ENCODE data around the gene NOTCH1. TPM values are rescaled to one million over a fixed set of nuclear protein-coding genes. Genes with fewer than 3 reads are reported as not detected.

Gene NOTCH1
- polyA plus RNA-seq, 2 of the 4 experiments (the other 2 are of a cell fraction), result 0.88 to 5.7 TPM

- ChIA-PET POLR2A (no interaction called here), CTCF (interaction anchor here (0.8 to 1.9 kb wide), 6 partner anchors 9 to 80 kb away, joined by 3 to 7 read pairs (median 4); no protein-coding TSS in a partner anchor)
- ATAC-seq (no peak), DNase-seq (ENCODE audit: low read depth in 1 of 2, low spot score in 1 of 2) (no peak), FAIRE-seq (no peak)
- H3K4me2 ChIP-seq, result peak overlapping the region; percentile 80
- 80% methylated on average over 6 of the region's 13 CpGs for WGBS (ENCODE audit: missing lambda C conversion rate)
- H3K9me3 ChIP-seq, result no peaks in the 10 kb centered on the region
- 0 out of 5 replicates have a peak, but pooled peaks of 1 of the 2 experiments have one; percentile 18 for TF ChIP-seq JUN (IDR thresholded peaks at IDR 0.05)
- TF ChIP-seq NR3C1 (IDR thresholded peaks at IDR 0.05), result no peak
- 0 out of 3 replicates have a peak overlapping the region, but pooled peaks have one; percentile 8 for H3K4me3 ChIP-seq
- peak overlapping the region; percentile 80 to 98 for H3K27ac ChIP-seq
- peaks cover 45% of the 10 kb centered on the region for H3K4me1 ChIP-seq
These were observed 4.8 kb upstream of the NOTCH1 start for GRCh38 chr9:136550439-136551289.

DNA sequence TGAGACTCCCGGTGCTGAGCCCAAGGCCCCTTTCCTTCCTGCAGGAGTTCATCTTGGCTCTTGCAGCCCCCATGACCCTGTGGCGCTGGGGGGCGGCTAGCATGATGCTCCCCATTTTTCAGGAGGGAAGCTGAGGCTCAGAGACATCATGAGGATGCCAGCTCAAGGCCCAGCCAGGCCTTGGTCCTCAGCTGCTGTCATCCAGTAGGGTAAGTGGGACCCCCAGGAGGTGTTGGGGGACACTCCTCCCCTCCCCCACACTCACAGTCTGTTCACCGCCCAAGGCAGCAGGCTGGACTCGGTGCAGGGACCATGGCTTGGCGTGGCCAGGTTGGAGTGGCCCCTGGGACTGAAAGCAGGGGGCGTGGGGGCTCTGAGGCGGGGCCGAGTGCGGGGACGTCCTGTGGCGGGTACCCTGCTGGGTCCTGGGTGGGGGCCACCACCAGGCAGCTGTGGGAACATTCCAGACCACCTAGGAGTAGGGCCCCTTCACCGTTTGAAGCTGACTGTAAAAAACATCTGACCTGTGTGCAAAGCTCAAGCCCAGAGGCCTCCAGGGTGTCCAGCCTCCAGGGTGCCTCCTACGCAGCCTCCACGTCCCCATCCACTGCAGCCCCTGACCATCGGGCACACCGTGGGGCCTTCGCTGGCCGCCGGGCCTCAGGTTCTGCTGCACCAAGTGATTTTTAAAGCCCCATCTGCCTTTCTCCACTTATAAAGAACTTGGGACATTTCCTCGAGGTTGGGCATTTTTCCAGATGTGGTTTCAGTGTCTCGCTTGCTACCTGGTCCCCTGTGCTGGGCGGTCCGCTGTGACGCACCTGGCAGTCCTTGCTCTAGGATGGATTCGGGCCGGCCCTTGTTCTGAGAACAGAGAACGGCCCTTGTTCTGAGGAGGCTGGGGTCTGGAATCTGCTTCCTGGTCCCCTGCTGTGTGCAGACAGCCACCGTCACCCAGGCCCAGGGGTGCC lies 3.4 kb upstream of the NOTCH1 start:
- POLR2A ChIA-PET, result interaction anchor here (0.7 to 1.6 kb wide), 2 partner anchors 8 to 66 kb away, joined by 4 read pairs; no protein-coding TSS in a partner anchor
- ATAC-seq, result no peak

More for the DNA sequence above, 3.4 kb upstream of the NOTCH1 start:
- no peak for TF ChIP-seq KDM5A (IDR thresholded peaks at IDR 0.05)
- TF ChIP-seq MAZ (IDR thresholded peaks at IDR 0.05; ENCODE audit: borderline replicate concordance, low read depth, low read length), result no peak
- TF ChIP-seq SREBF2 (IDR thresholded peaks at IDR 0.05), result no peak
- TF ChIP-seq PBX3 (IDR thresholded peaks at IDR 0.05), result no peak
- TF ChIP-seq ZSCAN20 (CRISPR knock-in tag; IDR thresholded peaks at IDR 0.05), result no peak
- TF ChIP-seq, protein P1, sequence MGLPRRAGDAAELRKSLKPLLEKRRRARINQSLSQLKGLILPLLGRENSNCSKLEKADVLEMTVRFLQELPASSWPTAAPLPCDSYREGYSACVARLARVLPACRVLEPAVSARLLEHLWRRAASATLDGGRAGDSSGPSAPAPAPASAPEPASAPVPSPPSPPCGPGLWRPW (IDR thresholded peaks at IDR 0.05), result no peak
- no peak for TF ChIP-seq HOXB13 (CRISPR knock-in tag; IDR thresholded peaks at IDR 0.05; ENCODE audit: low read depth)
- TF ChIP-seq GATA3 (IDR thresholded peaks at IDR 0.05; ENCODE audit: borderline replicate concordance), result no peak
- no peak for TF ChIP-seq ELK1 (IDR thresholded peaks at IDR 0.05; ENCODE audit: low read depth, low read length)
- no peak for TF ChIP-seq ZC3H11A (IDR thresholded peaks at IDR 0.05)
- no peak for TF ChIP-seq KDM1A (IDR thresholded peaks at IDR 0.05; ENCODE audit: low read depth)
- TF ChIP-seq FOSB (CRISPR knock-in tag; IDR thresholded peaks at IDR 0.05), result no peak
- no peak for TF ChIP-seq FOSL2 (IDR thresholded peaks at IDR 0.05)
- TF ChIP-seq FOSL2 (CRISPR knock-in tag; IDR thresholded peaks at IDR 0.05), result no peak
- TF ChIP-seq RNF2 (IDR thresholded peaks at IDR 0.05; ENCODE audit: borderline replicate concordance, low read depth), result no peak
- TF ChIP-seq, protein P2, sequence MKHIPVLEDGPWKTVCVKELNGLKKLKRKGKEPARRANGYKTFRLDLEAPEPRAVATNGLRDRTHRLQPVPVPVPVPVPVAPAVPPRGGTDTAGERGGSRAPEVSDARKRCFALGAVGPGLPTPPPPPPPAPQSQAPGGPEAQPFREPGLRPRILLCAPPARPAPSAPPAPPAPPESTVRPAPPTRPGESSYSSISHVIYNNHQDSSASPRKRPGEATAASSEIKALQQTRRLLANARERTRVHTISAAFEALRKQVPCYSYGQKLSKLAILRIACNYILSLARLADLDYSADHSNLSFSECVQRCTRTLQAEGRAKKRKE (CRISPR knock-in tag; IDR thresholded peaks at IDR 0.05; ENCODE audit: low read depth), result no peak
- Histone ChIP-seq H3K4me2 (no peak overlapping the region), H3K4me1 (peaks cover 47% of the 10 kb centered on the region), H3K4me3 (no peak overlapping the region), H3K27ac (peak overlapping the region; percentile 80 to 98), H3K9me3 (no peaks in the 10 kb centered on the region)
- DNase-seq (ENCODE audit: low read depth in 1 of 2, low spot score in 1 of 2) (no peak), FAIRE-seq (no peak)
- CTCF ChIA-PET, result interaction anchor here (0.6 to 2.8 kb wide), 12 partner anchors 7 to 239 kb away, joined by 3 to 13 read pairs (median 6); no protein-coding TSS in a partner anchor
- WGBS (ENCODE audit: missing lambda C conversion rate), result 90% methylated on average over 19 of the region's 29 CpGs
